AG04449 (cell line): Measurements from ENCODE around the gene C2orf80.

Experiments used
- CTCF ChIA-PET: fragments of 350-600 bp; formaldehyde crosslinking; extraction: SDS; loops from one replicate; lab custom pipeline; 2021; ENCODE audit warnings: antibody characterized with exemption; lab: Yijun Ruan, JAX
- POLR2A ChIA-PET: fragments of 400-600, 350-600 bp; formaldehyde crosslinking; extraction: SDS; loops from one replicate; lab custom pipeline; 2020; ENCODE audit warnings: antibody characterized with exemption, inconsistent platforms; lab: Yijun Ruan, JAX
- DNase-seq: peaks from one replicate; pipeline ENCODE4 v3.0.0-alpha.2; 2010; ENCODE audit warnings: low read depth, low spot score
- H3K4me3 ChIP-seq: 2 replicates; pipeline ENCODE4 v1.5.1; 2011; ENCODE audit warnings: low read depth, mild to moderate bottlenecking, control low read depth, low read length
- TF ChIP-seq, protein P1 (sequence below): IDR thresholded peaks from one replicate; pipeline ENCODE4 v1.5.1; 2011; ENCODE audit warnings: mild to moderate bottlenecking, moderate library complexity, low read length, control low read depth, inconsistent platforms; ENCODE audit not compliant: insufficient read depth; ENCODE audit errors: missing control alignments

The C2orf80 gene

DNA sequence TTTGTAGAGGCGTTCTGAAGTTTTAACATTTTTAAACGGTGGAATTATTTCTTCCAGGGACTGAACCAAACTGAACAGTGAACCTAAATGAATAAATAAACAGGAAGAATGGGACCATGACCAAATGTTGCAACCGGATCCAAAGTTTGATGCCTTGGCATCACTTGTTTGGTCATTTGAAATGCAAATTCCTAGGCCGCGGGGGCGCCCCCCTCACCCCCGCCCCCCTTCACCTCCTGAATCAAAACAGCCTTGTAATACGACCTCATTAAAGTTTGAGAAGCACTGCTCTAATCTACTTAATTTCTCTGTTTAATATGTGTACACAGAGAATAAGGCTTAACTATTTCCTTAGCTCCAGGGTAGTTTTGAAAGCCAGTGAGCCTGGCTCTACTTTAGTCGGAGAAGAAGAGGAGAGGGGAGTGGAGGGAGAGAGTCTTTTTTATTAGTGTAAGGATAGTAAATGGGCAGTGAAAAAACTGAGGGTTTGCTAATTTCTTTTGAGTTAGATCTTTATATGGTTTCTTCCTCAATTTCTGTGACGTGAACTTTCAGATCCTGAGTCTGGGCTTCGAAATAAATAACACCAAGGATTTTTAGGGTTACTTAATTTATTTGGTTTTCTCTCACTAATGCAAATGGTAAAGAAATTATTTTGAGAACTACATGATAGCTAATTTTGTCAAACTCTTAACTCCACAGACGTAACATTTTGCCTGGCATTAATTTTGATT, 5.7 kb downstream of the C2orf80 start:
- CTCF ChIA-PET, result interaction anchor here (4.3 kb wide), 1 partner anchor 9 kb away, joined by 28 read pairs; no protein-coding TSS in a partner anchor
- POLR2A ChIA-PET, result no interaction called here
- no peak overlapping the region for H3K4me3 ChIP-seq
- TF ChIP-seq, protein P1, sequence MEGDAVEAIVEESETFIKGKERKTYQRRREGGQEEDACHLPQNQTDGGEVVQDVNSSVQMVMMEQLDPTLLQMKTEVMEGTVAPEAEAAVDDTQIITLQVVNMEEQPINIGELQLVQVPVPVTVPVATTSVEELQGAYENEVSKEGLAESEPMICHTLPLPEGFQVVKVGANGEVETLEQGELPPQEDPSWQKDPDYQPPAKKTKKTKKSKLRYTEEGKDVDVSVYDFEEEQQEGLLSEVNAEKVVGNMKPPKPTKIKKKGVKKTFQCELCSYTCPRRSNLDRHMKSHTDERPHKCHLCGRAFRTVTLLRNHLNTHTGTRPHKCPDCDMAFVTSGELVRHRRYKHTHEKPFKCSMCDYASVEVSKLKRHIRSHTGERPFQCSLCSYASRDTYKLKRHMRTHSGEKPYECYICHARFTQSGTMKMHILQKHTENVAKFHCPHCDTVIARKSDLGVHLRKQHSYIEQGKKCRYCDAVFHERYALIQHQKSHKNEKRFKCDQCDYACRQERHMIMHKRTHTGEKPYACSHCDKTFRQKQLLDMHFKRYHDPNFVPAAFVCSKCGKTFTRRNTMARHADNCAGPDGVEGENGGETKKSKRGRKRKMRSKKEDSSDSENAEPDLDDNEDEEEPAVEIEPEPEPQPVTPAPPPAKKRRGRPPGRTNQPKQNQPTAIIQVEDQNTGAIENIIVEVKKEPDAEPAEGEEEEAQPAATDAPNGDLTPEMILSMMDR, result no peak
- no peak for DNase-seq

DNA sequence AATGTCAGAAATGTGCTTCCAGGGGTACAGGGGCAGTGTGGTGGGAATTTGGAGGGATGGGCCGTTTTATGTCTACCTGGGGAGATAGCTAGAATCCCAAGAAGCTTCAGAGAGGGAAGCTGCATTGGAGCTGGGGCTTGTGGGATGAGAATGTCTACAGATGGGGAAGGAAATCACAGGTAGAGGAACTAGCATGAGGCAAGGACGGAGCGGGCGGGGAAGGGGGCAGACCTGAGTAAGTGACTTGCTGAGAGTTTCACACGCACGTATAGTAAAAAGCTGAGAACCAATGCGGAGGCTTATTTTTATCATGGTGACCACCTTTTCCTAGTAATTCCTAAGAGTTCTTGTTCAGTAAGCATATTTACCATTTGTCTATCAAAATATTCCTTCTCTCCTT, 6.3 kb downstream of the C2orf80 start:
- no peak overlapping the region for H3K4me3 ChIP-seq
- TF ChIP-seq, protein P1, result no peak
- ChIA-PET POLR2A (no interaction called here), CTCF (interaction anchor here (4.3 kb wide), 1 partner anchor 8 kb away, joined by 28 read pairs; no protein-coding TSS in a partner anchor)
- no peak for DNase-seq

DNA sequence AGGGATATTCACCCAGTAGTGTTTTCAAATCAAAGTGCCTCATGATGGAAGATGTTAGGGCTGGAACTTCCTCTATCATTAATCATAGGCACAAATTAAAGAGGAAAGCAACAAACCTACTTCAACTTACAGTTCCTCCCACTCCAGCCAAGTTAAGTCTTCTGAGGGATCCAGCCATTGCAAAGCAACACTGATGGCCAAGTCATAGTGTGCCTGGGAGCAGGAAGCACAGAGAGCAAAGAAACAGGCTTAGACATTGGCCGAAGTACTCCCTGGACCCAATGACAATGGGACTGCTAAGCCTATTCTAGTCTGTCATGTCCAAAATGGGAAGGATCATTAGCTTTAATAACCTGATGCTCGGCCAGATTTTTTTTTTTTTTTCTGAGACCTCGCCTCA, 7.0 kb downstream of the C2orf80 start:
- no peak for DNase-seq
- TF ChIP-seq, protein P1, result no peak
- H3K4me3 ChIP-seq, result no peak overlapping the region
- POLR2A ChIA-PET, result no interaction called here
- CTCF ChIA-PET, result no interaction called here

DNA sequence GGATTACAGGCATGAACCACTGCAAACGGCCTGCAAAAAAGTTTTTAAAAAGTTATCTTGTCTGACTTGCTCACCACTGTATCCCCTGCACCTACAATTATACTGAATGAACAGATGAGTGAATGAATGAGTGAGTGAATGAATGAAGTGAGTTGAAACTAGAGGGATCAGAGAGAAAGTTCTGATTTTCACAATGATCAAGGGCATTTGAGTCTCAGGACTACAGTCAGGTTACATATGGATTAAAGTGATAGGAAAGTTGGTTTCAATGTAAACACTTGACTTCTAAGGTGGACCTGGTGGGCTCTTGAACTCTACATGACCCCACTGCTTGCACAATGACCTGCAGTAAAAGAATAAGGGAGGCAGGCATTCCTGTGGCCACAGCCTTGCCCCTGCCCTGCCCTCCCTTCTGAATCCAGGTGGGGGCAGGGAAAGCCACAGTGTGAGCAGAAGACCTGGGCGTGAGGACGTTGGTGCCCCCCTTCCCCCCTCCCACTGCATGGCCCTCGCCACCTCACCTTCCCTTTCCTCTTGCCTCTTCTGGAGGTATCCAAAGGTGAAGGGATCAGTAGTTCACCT, 10.7 kb downstream of the C2orf80 start:
- ChIA-PET POLR2A (no interaction called here), CTCF (interaction anchor here (5.4 kb wide), 1 partner anchor 75 kb away, joined by 48 read pairs; the partner anchor contains the start of gene IDH1)
- H3K4me3 ChIP-seq, result no peak overlapping the region
- TF ChIP-seq, protein P1, result no peak
- no peak for DNase-seq

DNA sequence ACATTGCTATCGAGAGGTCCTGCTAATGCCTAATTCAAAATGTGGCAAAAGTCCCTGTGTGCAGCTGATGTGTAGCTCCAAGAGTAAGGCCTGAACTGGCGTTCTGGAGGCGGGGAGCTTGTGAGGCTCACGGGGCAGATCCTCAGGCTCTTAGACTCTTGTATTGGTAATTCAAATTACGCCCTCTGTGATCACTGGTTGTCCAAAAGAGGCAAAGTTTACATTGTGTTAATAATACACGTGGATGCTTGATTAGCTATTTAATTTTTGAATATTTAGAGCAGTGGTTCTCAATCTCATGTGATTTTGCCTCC, 14.0 kb downstream of the C2orf80 start:
- ChIA-PET POLR2A (interaction anchor here (0.7 kb wide), 1 partner anchor 464 kb away, joined by 4 read pairs; the partner anchor contains the start of gene CCNYL1), CTCF (interaction anchor here (0.6 to 5.4 kb wide), 41 partner anchors 10 to 1911 kb away, joined by 3 to 48 read pairs (median 5); partner anchors contain the start of genes C2orf80, IDH1 and PIKFYVE)
- TF ChIP-seq, protein P1, result no peak
- H3K4me3 ChIP-seq, result no peak overlapping the region
- DNase-seq, result no peak
